GM12875 (cell line): ENCODE data around the gene KCNB1.

Experiments used
- H3K4me3 ChIP-seq: one replicate; pipeline ENCODE4 v1.5.1; 2011; ENCODE audit warnings: low read depth, low read length, control low read depth
- TF ChIP-seq, protein P1 (sequence below): IDR thresholded peaks from 2 replicates; pipeline ENCODE4 v1.5.1; 2011; ENCODE audit warnings: low read depth, mild to moderate bottlenecking, control low read depth, inconsistent platforms, low read length, moderate library complexity, borderline replicate concordance; ENCODE audit not compliant: insufficient read depth

Gene KCNB1

GRCh38 chr20:49482621-49483017 is at the start of gene KCNB1:
Gene KCNB1, minus strand, starts transcription at chr20:49482668. Its CDS starts 188 bp downstream, at chr20:49482480.
- TF ChIP-seq, protein P1, sequence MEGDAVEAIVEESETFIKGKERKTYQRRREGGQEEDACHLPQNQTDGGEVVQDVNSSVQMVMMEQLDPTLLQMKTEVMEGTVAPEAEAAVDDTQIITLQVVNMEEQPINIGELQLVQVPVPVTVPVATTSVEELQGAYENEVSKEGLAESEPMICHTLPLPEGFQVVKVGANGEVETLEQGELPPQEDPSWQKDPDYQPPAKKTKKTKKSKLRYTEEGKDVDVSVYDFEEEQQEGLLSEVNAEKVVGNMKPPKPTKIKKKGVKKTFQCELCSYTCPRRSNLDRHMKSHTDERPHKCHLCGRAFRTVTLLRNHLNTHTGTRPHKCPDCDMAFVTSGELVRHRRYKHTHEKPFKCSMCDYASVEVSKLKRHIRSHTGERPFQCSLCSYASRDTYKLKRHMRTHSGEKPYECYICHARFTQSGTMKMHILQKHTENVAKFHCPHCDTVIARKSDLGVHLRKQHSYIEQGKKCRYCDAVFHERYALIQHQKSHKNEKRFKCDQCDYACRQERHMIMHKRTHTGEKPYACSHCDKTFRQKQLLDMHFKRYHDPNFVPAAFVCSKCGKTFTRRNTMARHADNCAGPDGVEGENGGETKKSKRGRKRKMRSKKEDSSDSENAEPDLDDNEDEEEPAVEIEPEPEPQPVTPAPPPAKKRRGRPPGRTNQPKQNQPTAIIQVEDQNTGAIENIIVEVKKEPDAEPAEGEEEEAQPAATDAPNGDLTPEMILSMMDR, result no peak
- H3K4me3 ChIP-seq, result no peak within 1 kb of the TSS

- TF ChIP-seq, protein P1, result no peak
- H3K4me3 ChIP-seq, result no peak overlapping the region
Observed at GRCh38 chr20:49529470-49529869, 47.0 kb upstream of the KCNB1 start.

- TF ChIP-seq, protein P1, result no peak
- H3K4me3 ChIP-seq, result no peak overlapping the region
Observed at GRCh38 chr20:49526568-49526967, 44.1 kb upstream of the KCNB1 start.

GRCh38 chr20:49526056-49526455 is 43.6 kb upstream of the KCNB1 start:
- TF ChIP-seq, protein P1, result no peak
- no peak overlapping the region for H3K4me3 ChIP-seq

GRCh38 chr20:49523767-49524360 is 41.4 kb upstream of the KCNB1 start:
- no peak overlapping the region for H3K4me3 ChIP-seq
- TF ChIP-seq, protein P1, result no peak

DNA sequence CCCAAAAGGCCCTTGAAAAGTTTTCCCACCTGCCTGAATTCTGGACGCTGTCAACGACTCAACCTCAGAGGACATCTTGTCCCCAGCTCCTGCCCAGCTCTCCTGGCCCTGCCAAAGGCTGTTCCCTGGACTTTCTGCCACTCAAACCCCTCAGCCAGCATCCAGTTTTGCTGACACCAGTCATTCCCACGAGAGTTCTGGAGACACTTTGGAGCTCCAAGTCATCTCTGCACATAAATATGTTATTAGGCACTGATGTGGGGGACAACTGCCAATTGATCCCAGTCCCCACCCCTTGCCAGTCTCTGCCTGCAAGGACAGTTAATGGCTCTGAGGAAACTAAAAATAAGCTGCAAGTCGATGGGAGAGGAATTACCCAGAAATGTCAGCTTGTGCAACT is 38.9 kb upstream of the KCNB1 start:
- TF ChIP-seq, protein P1, result no peak
- no peak overlapping the region for H3K4me3 ChIP-seq

DNA sequence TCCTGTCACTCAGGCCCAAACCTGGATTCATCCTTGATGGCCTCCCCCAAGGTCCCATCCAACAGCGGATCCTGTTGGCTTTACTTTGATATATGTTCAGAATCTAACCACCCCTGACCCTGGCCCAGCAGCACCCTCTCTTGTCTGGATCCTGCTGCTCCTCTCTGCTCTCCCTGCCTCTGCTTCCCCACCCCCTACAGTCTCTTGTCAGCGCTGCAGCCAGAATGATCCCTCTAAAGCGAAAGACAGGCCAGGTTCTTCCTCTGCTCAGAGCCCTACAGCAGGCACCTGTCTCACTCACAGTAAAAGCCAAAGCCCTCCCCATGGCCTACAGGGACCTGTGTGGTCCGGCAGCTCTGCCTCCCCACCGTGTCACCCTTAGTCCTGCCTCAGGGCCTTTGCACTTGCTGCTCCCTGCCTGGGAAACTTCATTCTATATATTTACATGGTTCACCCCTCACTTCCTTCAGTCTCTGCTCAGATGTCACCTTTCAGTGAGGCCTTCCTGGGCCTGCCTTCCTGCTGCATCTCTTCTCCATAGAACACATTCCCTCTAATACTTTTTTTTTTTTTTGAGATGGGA is 37.4 kb upstream of the KCNB1 start:
- TF ChIP-seq, protein P1, result no peak
- no peak overlapping the region for H3K4me3 ChIP-seq
